ENCODE results near the gene CRACR2A. TPM values are rescaled to one million over a fixed set of nuclear protein-coding genes. Genes with fewer than 3 reads are reported as not detected.
A peak's percentile ranks its signal among the peaks of the same experiment; 100 is the strongest.

CRACR2A gene
- total RNA-seq, 6 experiments from 2014 or later = 0.43 to 1.5 (median 0.91) TPM

GRCh38 chr12:3677609-3678008 is 75.3 kb downstream of the CRACR2A start:
- H3K9me3 ChIP-seq = no peaks in the 10 kb centered on the region
- H3K4me3 ChIP-seq = no peak overlapping the region
- intact Hi-C loops (cut with DNase I) = no loop called here
- no peak for DNase-seq
- 95% methylated on average over 4 of the region's 5 CpGs for WGBS (ENCODE audit: insufficient coverage, low coverage, low lambda C conversion rate, missing lambda C conversion rate)
- H3K36me3 ChIP-seq = no peaks in the 10 kb centered on the region
- H3K4me1 ChIP-seq = peaks cover 0 to 16% (median 3%) of the 10 kb centered on the region in 4 donors
- H3K27me3 ChIP-seq = no peaks in the 10 kb centered on the region
- ATAC-seq = no peak
- no peak overlapping the region for H3K27ac ChIP-seq
- no peak for TF ChIP-seq CTCF (IDR thresholded peaks at IDR 0.05)
- TF ChIP-seq POLR2A (IDR thresholded peaks at IDR 0.05) = no peak

- H3K9me3 ChIP-seq = no peaks in the 10 kb centered on the region
- no peaks in the 10 kb centered on the region for H3K36me3 ChIP-seq
- no peak for DNase-seq
- H3K27me3 ChIP-seq = no peaks in the 10 kb centered on the region
- ATAC-seq = peak; percentile 57 to 66 (median 62)
- WGBS (ENCODE audit: insufficient coverage, low coverage, low lambda C conversion rate, missing lambda C conversion rate) = 83% methylated on average over 7 of the region's 9 CpGs
- peaks cover 0 to 19% (median 3%) of the 10 kb centered on the region in 4 donors for H3K4me1 ChIP-seq
- intact Hi-C loops (cut with DNase I) = no loop called here
- TF ChIP-seq CTCF (IDR thresholded peaks at IDR 0.05) (no peak), POLR2A (IDR thresholded peaks at IDR 0.05) (no peak)
- no peak overlapping the region for H3K4me3 ChIP-seq
- no peak overlapping the region for H3K27ac ChIP-seq
These were observed 78.8 kb downstream of the CRACR2A start for GRCh38 chr12:3673981-3674708.

GRCh38 chr12:3672113-3672509 is 80.8 kb downstream of the CRACR2A start:
- ATAC-seq = peak in 3 of 4 donors; percentile 22 to 73 (median 49)
- no peak for DNase-seq
- Histone ChIP-seq H3K9me3 (no peaks in the 10 kb centered on the region), H3K27me3 (no peaks in the 10 kb centered on the region), H3K36me3 (no peaks in the 10 kb centered on the region), H3K4me3 (no peak overlapping the region), H3K4me1 (peaks cover 0 to 19% (median 3%) of the 10 kb centered on the region in 4 donors), H3K27ac (no peak overlapping the region)
- TF ChIP-seq POLR2A (IDR thresholded peaks at IDR 0.05) (no peak), CTCF (IDR thresholded peaks at IDR 0.05) (no peak)
- intact Hi-C loops (cut with DNase I) = no loop called here
- 50% methylated on average over 2 of the region's 2 CpGs for WGBS (ENCODE audit: insufficient coverage, low coverage, low lambda C conversion rate, missing lambda C conversion rate)

- no peak for TF ChIP-seq CTCF (IDR thresholded peaks at IDR 0.05)
- TF ChIP-seq POLR2A (IDR thresholded peaks at IDR 0.05) = no peak
- H3K27ac ChIP-seq = no peak overlapping the region
- H3K36me3 ChIP-seq = no peaks in the 10 kb centered on the region
- H3K27me3 ChIP-seq = no peaks in the 10 kb centered on the region
- intact Hi-C loops (cut with DNase I) = no loop called here
- no peaks in the 10 kb centered on the region for H3K9me3 ChIP-seq
- no peak overlapping the region for H3K4me3 ChIP-seq
- 81% methylated on average over 4 of the region's 4 CpGs for WGBS (ENCODE audit: insufficient coverage, low coverage, low lambda C conversion rate, missing lambda C conversion rate)
- no peak for ATAC-seq
- no peak for DNase-seq
- H3K4me1 ChIP-seq = peaks cover 0 to 19% (median 3%) of the 10 kb centered on the region in 4 donors
These were observed 81.4 kb downstream of the CRACR2A start for GRCh38 chr12:3671330-3672112.

All from right lobe of liver (tissue), 6 donors.